CD4-positive, alpha-beta T cell treated with Interleukin-2 at 100 ng/mL for 4 hours (primary cell): ENCODE measurements around the gene DENND1B.
"Not testable (repeated sequence)": the region's sequence is repeated elsewhere in the genome, so short reads cannot be mapped to it uniquely, and the experiment has no call there.

ENCODE experiments used
- DNase-seq: peaks from one replicate; pipeline ENCODE4 v3.0.0-alpha.2; 2020; ENCODE audit warnings: low spot score

DENND1B gene

GRCh38 chr1:197782722-197783360 lies 7.6 kb upstream of the DENND1B start:
- no peak for DNase-seq

- DNase-seq, result no peak
Observed at GRCh38 chr1:197781968-197782721, 6.9 kb upstream of the DENND1B start.

GRCh38 chr1:197779921-197780320 lies 4.6 kb upstream of the DENND1B start:
- DNase-seq, result no peak

- DNase-seq, result no peak
Observed at GRCh38 chr1:197778366-197778945, 3.2 kb upstream of the DENND1B start.

- DNase-seq, result peak; percentile 65
Observed at GRCh38 chr1:197776351-197777105, 1.2 kb upstream of the DENND1B start.

- peak; percentile 56 for DNase-seq
Observed at GRCh38 chr1:197774466-197775281, 606 bp downstream of the DENND1B start.

- DNase-seq, result no peak
Observed at GRCh38 chr1:197773856-197774255, 1.4 kb downstream of the DENND1B start.

GRCh38 chr1:197771904-197772556 lies 3.2 kb downstream of the DENND1B start:
- no peak for DNase-seq

- no peak for DNase-seq
Observed at GRCh38 chr1:197771386-197771785, 3.9 kb downstream of the DENND1B start.

GRCh38 chr1:197770243-197770642 lies 5.0 kb downstream of the DENND1B start:
- no peak for DNase-seq

- no peak for DNase-seq
Observed at GRCh38 chr1:197769287-197769686, 6.0 kb downstream of the DENND1B start.

GRCh38 chr1:197768014-197768805 lies 7.1 kb downstream of the DENND1B start:
- DNase-seq, result no peak

GRCh38 chr1:197763769-197764168 lies 11.5 kb downstream of the DENND1B start:
- DNase-seq, result no peak

- no peak for DNase-seq
Observed at GRCh38 chr1:197763307-197763706, 12.0 kb downstream of the DENND1B start.

GRCh38 chr1:197761654-197762053 lies 13.6 kb downstream of the DENND1B start:
- no peak for DNase-seq

GRCh38 chr1:197755553-197755952 lies 19.7 kb downstream of the DENND1B start:
- DNase-seq, result not testable (repeated sequence)

GRCh38 chr1:197752652-197753164 lies 22.6 kb downstream of the DENND1B start:
- not testable (repeated sequence) for DNase-seq

- no peak for DNase-seq
Observed at GRCh38 chr1:197750366-197750765, 24.9 kb downstream of the DENND1B start.

- DNase-seq, result no peak
Observed at GRCh38 chr1:197745911-197746310, 29.4 kb downstream of the DENND1B start.

- no peak for DNase-seq
Observed at GRCh38 chr1:197744979-197745378, 30.3 kb downstream of the DENND1B start.
